Common myeloid progenitor, CD34-positive (primary cell): ENCODE data around the gene MBOAT1.
A peak's percentile ranks its signal among the peaks of the same experiment; 100 is the strongest.

Experiments
- CTCF ChIA-PET: fragments of 350-600 bp; sonication (Branson Sonifier 250); formaldehyde crosslinking; loops from one replicate; lab custom pipeline; 2021; ENCODE audit warnings: antibody characterized with exemption; lab: Charles Lee
- POLR2A ChIA-PET: fragments of 350-600 bp; sonication (Branson Sonifier 250); formaldehyde crosslinking; loops from one replicate; lab custom pipeline; 2021; ENCODE audit warnings: antibody characterized with exemption; lab: Charles Lee
- DNase-seq, 3 donors: peaks; one replicate each; pipeline versions ENCODE4 v3.0.0 to v3.0.0-alpha.2; 2013
- H3K27ac ChIP-seq, 2 experiments: 1 replicate in 1 of 2; 2 replicates in 1 of 2; pipeline ENCODE4 v1.7.0; 2013; ENCODE audit warnings: inconsistent platforms in 2 of 2, low read length in 2 of 2, mild to moderate bottlenecking in 2 of 2, low read depth in 1 of 2, moderate library complexity in 1 of 2; ENCODE audit not compliant: severe bottlenecking in 2 of 2, insufficient read depth in 1 of 2, poor library complexity in 1 of 2
- H3K27me3 ChIP-seq, 5 experiments: replicated peaks in 2 of 5; 1 replicate in 3 of 5; 2 replicates in 2 of 5; pipeline versions ENCODE4 v1.6.1 to v1.7.0; 2013; ENCODE audit warnings: low read length in 4 of 5, mild to moderate bottlenecking in 2 of 5, moderate library complexity in 2 of 5, inconsistent platforms in 1 of 5; ENCODE audit not compliant: insufficient read depth in 5 of 5, control insufficient read depth in 4 of 5
- H3K36me3 ChIP-seq, 4 experiments: 1 replicate in 2 of 4; 2 replicates in 2 of 4; pipeline versions ENCODE4 v1.6.1 to v1.7.0; 2013; ENCODE audit warnings: low read length in 3 of 4, control low read depth in 1 of 4, mild to moderate bottlenecking in 1 of 4; ENCODE audit not compliant: control insufficient read depth in 4 of 4, insufficient read depth in 4 of 4
- H3K4me1 ChIP-seq, 4 experiments: 1 replicate in 3 of 4; 2 replicates in 1 of 4; pipeline versions ENCODE4 v1.6.1 to v1.7.1; 2013; ENCODE audit warnings: low read length in 3 of 4, mild to moderate bottlenecking in 3 of 4, control low read depth in 1 of 4, inconsistent platforms in 1 of 4, moderate library complexity in 1 of 4; ENCODE audit not compliant: control insufficient read depth in 4 of 4, insufficient read depth in 4 of 4; ENCODE audit errors: control extremely low read depth in 1 of 4
- H3K4me3 ChIP-seq, 7 experiments: 1 replicate in 4 of 7; 2 replicates in 3 of 7; pipeline versions ENCODE4 v1.5.1 to v1.7.0; 2013; ENCODE audit warnings: mild to moderate bottlenecking in 7 of 7, low read length in 6 of 7, moderate library complexity in 6 of 7, inconsistent platforms in 2 of 7, low read depth in 2 of 7, control low read depth in 1 of 7; ENCODE audit not compliant: insufficient read depth in 4 of 7, control insufficient read depth in 1 of 7; ENCODE audit errors: extremely low read depth in 1 of 7
- H3K9me3 ChIP-seq, 5 experiments: 1 replicate in 4 of 5; 2 replicates in 1 of 5; pipeline versions ENCODE4 v1.6.1 to v1.7.1; 2013; ENCODE audit warnings: low read length in 4 of 5, mild to moderate bottlenecking in 2 of 5, inconsistent platforms in 1 of 5, low read depth in 1 of 5, moderate library complexity in 1 of 5; ENCODE audit not compliant: control insufficient read depth in 4 of 5, insufficient read depth in 2 of 5; ENCODE audit errors: control extremely low read depth in 1 of 5
- WGBS: methylation state at CpG from one replicate; pipeline ENCODE4 v1.1.5; 2013; ENCODE audit not compliant: insufficient coverage; 5-methylcytosine and 5-hydroxymethylcytosine counted together

MBOAT1 gene

GRCh38 chr6:20129290-20130088 is 82.8 kb downstream of the MBOAT1 start:
- Histone ChIP-seq H3K9me3 (no peaks in the 10 kb centered on the region), H3K4me3 (no peak overlapping the region), H3K27ac (no peak overlapping the region), H3K36me3 (peaks cover 3 to 30% (median 21%) of the 10 kb centered on the region in 4 experiments), H3K4me1 (peaks cover 0 to 8% (median 2%) of the 10 kb centered on the region in 4 experiments), H3K27me3 (no peaks in the 10 kb centered on the region)
- DNase-seq, result no peak
- WGBS, result 100% methylated on average over 2 of the region's 7 CpGs
- ChIA-PET CTCF (interaction anchor here (0.6 to 4.9 kb wide), 6 partner anchors 8 to 142 kb away, joined by 3 to 33 read pairs (median 4); no protein-coding TSS in a partner anchor), POLR2A (no interaction called here)

GRCh38 chr6:20128018-20128417 is 84.3 kb downstream of the MBOAT1 start:
- no peak overlapping the region for H3K4me3 ChIP-seq
- no peak for DNase-seq
- ChIA-PET CTCF (interaction anchor here (0.9 to 5.8 kb wide), 8 partner anchors 11 to 37 kb away, joined by 4 to 38 read pairs (median 10); no protein-coding TSS in a partner anchor), POLR2A (no interaction called here)
- H3K27ac ChIP-seq, result no peak overlapping the region
- no peaks in the 10 kb centered on the region for H3K27me3 ChIP-seq
- no peaks in the 10 kb centered on the region for H3K9me3 ChIP-seq
- H3K36me3 ChIP-seq, result peaks cover 5 to 37% (median 26%) of the 10 kb centered on the region in 4 experiments
- 98% methylated on average over 3 of the region's 3 CpGs for WGBS
- H3K4me1 ChIP-seq, result peaks cover 0 to 8% (median 2%) of the 10 kb centered on the region in 4 experiments

GRCh38 chr6:20126789-20127653 is 85.2 kb downstream of the MBOAT1 start:
- H3K27ac ChIP-seq, result no peak overlapping the region
- H3K27me3 ChIP-seq, result no peaks in the 10 kb centered on the region
- H3K4me3 ChIP-seq, result no peak overlapping the region
- ChIA-PET CTCF (interaction anchor here (0.7 to 5.8 kb wide), 30 partner anchors 10 to 401 kb away, joined by 3 to 38 read pairs (median 4); no protein-coding TSS in a partner anchor), POLR2A (no interaction called here)
- H3K9me3 ChIP-seq, result no peaks in the 10 kb centered on the region
- WGBS, result 47% methylated on average over 12 of the region's 18 CpGs
- DNase-seq, result peak; percentile 56 to 74 (median 66)
- peaks cover 5 to 36% (median 25%) of the 10 kb centered on the region in 4 experiments for H3K36me3 ChIP-seq
- H3K4me1 ChIP-seq, result peaks cover 0 to 8% (median 2%) of the 10 kb centered on the region in 4 experiments

GRCh38 chr6:20126102-20126752 is 86.0 kb downstream of the MBOAT1 start:
- ChIA-PET CTCF (interaction anchor here (0.7 to 5.8 kb wide), 28 partner anchors 9 to 402 kb away, joined by 3 to 38 read pairs (median 4); no protein-coding TSS in a partner anchor), POLR2A (no interaction called here)
- H3K36me3 ChIP-seq, result peaks cover 5 to 34% (median 21%) of the 10 kb centered on the region in 4 experiments
- 100% methylated on average over 3 of the region's 3 CpGs for WGBS
- no peaks in the 10 kb centered on the region for H3K27me3 ChIP-seq
- no peak overlapping the region for H3K4me3 ChIP-seq
- peaks cover 0 to 10% (median 4%) of the 10 kb centered on the region in 4 experiments for H3K4me1 ChIP-seq
- H3K27ac ChIP-seq, result no peak overlapping the region
- DNase-seq, result no peak
- H3K9me3 ChIP-seq, result no peaks in the 10 kb centered on the region

GRCh38 chr6:20124545-20124944 is 87.7 kb downstream of the MBOAT1 start:
- Histone ChIP-seq H3K9me3 (no peaks in the 10 kb centered on the region), H3K4me1 (peaks cover 0 to 15% (median 5%) of the 10 kb centered on the region in 4 experiments), H3K27ac (no peak overlapping the region), H3K27me3 (no peaks in the 10 kb centered on the region), H3K36me3 (peaks cover 2 to 42% (median 22%) of the 10 kb centered on the region in 4 experiments), H3K4me3 (no peak overlapping the region)
- ChIA-PET POLR2A (interaction anchor here (0.6 kb wide), 1 partner anchor 1130 kb away, joined by 4 read pairs; no protein-coding TSS in a partner anchor), CTCF (interaction anchor here (0.6 to 5.8 kb wide), 8 partner anchors 10 to 193 kb away, joined by 3 to 38 read pairs (median 4); partner anchors contain the start of gene MBOAT1)
- WGBS, result 0% methylated on average over 1 of the region's 3 CpGs
- no peak for DNase-seq

GRCh38 chr6:20119485-20119884 is 92.8 kb downstream of the MBOAT1 start:
- Histone ChIP-seq H3K4me1 (peaks cover 0 to 7% (median 2%) of the 10 kb centered on the region in 4 experiments), H3K9me3 (no peaks in the 10 kb centered on the region), H3K36me3 (peaks cover 9 to 57% (median 25%) of the 10 kb centered on the region in 4 experiments), H3K27ac (no peak overlapping the region), H3K27me3 (no peaks in the 10 kb centered on the region), H3K4me3 (no peak overlapping the region)
- CTCF ChIA-PET, result interaction anchor here (1.5 to 5.3 kb wide), 2 partner anchors 9 to 15 kb away, joined by 3 to 33 read pairs; no protein-coding TSS in a partner anchor
- POLR2A ChIA-PET, result no interaction called here
- WGBS, result 95% methylated on average over 4 of the region's 6 CpGs
- DNase-seq, result no peak
